Measurements from ENCODE around the gene POLR1C. TPM values are rescaled to one million over a fixed set of nuclear protein-coding genes. Genes with fewer than 3 reads are reported as not detected.
A peak's percentile ranks its signal among the peaks of the same experiment; 100 is the strongest.
"Not testable (repeated sequence)": the region's sequence is repeated elsewhere in the genome, so short reads cannot be mapped to it uniquely, and the experiment has no call there.

The POLR1C gene
- 33.0 TPM for total RNA-seq

DNA sequence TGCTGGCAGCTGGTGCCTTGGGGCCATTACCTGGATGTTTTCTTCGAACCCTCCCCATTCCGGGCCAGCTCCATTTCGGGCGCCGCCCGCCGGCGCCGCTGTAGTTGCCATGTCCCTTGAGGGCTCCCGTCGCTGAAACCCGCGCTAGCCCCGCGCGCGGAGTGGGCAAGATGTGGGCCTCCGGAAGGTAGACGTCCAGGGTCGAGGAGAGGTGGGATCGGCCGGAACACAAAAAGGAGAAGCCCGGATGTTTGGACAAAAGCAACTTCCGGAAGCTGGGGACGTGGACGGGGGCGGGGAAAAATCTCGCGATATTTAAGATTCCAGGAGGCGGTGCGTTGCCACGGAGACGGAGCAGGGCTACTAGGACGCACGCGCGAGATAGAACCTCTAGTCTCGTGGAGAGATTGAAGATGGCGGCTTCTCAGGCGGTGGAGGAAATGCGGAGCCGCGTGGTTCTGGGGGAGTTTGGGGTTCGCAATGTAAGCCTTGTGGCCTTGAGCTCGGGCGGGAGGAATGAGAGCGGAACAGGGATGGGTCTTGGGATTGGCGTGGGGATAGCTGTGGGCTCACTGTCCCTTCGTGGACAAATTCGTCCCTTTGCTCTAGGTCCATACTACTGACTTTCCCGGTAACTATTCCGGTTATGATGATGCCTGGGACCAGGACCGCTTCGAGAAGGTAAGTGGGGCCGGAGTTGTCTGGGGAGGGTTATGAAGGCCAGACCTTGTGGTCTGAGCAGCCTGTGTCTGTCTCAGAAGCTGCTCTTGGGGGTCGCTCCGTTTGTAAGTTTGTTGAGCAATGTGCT lies at the start of gene POLR1C, which contains the start of gene YIPF3:
Gene POLR1C, plus strand, starts transcription at position 393 of the 808 bp plus-strand sequence. Its CDS starts 21 bp downstream, at position 414.
Gene YIPF3, minus strand, starts transcription at position 230 of the 808 bp plus-strand sequence. Its CDS starts 119 bp downstream, at position 111.
- ATAC-seq, result peak; percentile 93

DNA sequence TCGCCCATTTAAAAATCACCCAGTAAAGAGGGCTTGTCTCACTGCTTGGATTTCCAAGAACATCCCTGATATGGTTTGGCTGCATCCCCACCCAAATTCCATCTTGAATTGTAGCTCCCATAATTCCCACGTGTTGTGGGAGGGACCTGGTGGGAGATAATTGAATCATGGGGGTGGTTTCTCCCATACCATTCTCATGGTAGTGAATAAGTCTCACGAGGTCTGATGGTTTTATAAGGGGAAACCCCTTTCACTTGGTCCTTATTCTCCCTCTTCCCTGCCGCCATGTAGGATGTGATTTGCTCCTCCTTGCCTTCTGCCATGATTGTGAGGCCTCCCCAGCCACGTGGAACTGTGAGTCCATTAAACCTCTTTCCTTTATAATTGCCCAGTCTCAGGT lies 49.6 kb upstream of the POLR1C start:
- not testable (repeated sequence) for ATAC-seq

DNA sequence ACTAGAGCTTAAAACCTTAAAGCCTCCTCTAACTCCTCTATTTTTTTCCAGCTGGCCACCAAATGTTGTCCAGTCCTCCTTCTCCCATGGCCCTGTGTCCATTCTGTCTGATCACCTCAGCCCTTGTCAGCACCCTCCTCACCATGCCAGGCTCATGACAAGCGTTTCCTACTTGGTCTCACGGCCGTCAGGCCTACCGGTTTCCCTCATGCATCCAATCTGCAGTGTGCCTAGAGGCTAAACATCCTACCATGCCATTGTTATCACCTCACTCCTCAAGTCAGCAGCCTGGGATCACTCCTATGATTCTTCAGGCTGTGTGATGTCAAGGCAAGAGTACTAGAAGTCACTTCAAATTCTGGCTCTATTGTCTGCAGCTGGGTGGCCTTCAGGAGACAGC lies 49.1 kb upstream of the POLR1C start:
- no peak for ATAC-seq

DNA sequence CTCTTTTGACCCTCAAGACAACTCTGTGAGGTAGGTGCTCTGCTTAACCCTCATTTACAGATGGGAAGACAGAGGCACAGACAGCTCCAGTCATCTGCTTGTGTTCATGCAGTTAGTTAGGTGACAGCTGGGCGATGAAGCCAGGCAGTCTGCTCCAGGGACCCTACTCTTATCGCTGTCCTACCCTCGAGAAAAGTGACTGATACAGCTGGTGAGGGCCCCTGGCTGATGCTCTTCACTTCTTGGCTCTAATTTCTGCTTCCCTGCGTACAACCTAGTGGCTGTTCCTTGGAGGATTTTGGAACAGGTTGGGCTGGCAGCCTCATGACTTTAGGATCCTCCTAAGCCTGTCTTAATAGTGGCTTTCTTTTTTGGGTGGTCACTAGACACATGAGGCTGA lies 48.6 kb upstream of the POLR1C start:
- no peak for ATAC-seq

DNA sequence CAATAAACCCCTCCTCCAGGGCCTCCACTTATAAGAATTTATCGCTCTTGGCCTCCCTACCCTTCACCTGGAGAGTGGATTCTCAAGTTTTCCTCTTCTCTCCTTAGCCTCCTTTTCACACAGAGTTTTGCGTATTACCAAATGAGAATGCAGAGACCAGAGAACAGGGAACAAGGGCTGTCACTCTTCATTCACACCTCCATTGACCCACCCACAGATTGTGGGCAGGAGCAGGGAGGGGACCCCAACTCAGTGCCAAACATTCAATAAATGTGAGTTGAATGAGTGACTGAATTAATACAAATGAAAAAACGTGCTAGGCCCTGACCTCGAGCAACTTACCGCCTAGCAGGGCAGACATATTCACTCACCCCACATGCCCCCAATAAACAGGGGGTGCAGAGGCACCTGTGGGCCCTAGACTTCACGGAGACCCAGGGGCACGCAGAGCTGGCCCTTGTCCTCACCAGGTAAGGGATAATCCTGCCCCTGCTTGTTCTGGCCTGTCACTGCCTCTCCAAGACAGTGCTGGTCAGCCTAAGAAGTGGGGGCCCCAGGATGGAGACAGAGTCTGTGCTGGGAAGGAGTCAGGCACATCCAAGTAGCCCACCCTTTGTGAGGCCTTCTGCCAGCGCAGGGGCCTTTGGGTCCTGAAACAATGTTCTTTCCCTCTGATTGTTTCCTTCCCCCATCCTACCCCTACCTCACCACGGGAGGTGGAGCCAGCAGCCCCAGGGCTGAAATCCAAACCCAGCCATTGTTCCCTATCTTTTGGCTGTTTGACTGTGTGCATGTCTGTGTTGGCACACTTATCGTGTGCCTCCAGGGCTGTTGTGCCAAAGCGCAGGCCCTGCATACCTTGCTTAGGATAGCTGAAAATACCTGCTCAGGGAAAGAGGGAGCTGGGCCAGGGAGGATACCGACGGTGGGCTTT lies 47.9 kb upstream of the POLR1C start:
- peak; percentile 36 for ATAC-seq

DNA sequence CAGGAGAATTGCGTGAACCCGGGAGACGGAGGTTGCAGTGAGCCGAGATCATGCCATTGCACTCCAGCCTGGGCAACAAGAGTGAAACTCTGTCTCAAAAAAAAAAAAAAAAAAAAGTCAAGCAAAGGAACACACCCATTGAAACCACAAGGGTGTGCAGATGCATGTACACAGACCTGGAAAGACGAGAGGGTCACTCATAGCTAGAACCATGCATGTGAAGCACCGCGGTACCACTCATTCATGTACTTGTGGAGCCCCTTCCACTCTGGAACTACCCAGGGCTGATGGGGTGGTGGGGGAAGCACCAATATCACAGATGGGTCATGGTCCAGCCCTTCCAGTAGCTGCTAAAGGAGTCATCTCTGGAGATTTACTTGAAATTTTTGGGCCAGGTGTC lies 46.9 kb upstream of the POLR1C start:
- peak; percentile 18 for ATAC-seq

GRCh38 chr6:43471399-43471798 lies 45.5 kb upstream of the POLR1C start:
- ATAC-seq, result no peak

- no peak for ATAC-seq
These were observed 44.4 kb upstream of the POLR1C start for GRCh38 chr6:43472515-43472914.

- ATAC-seq, result no peak
These were observed 41.4 kb upstream of the POLR1C start for GRCh38 chr6:43475516-43475915.

GRCh38 chr6:43476746-43477145 lies 40.1 kb upstream of the POLR1C start:
- no peak for ATAC-seq

GRCh38 chr6:43477235-43478007 lies 39.5 kb upstream of the POLR1C start, which contains the start of gene TJAP1:
Gene TJAP1, plus strand, starts transcription at chr6:43477570. Its CDS starts 21,432 bp downstream, at chr6:43499002.
- peak; percentile 84 for ATAC-seq

GRCh38 chr6:43478008-43478372 lies 38.9 kb upstream of the POLR1C start:
- ATAC-seq, result no peak

GRCh38 chr6:43481075-43481474 lies 35.8 kb upstream of the POLR1C start:
- ATAC-seq, result peak; percentile 76

DNA sequence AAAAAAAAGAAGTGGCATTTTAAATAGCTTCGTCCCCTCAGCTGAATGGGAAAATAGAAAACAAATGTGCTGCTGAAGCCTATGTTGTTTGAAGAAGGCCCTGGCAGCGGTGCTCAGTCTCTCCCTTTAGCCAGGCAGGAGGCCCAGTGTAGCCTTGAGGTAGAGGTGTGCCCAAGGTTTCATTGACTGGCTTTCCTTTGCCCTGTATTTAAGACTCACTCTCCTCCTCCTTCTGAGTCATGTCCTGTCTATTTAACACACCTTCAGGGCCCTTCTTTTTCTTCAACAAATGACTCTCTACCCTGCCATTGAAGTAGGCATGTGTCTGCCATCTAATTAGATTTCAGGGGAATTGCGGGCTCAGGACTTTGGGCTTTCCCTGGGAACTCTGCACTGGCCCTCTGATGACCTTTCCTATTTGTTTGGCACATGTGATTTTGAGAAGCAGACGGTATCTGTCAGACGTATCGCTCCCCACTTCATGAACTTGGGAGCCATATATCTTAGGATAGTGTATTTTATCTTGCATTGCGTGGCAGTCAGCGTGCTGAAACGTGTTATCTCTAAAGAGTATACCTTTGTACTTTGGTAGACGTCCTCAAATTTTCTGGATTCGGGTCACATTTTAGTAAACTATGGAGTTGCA lies 35.2 kb upstream of the POLR1C start:
- ATAC-seq, result peak; percentile 93

- no peak for ATAC-seq
These were observed 28.1 kb upstream of the POLR1C start for GRCh38 chr6:43488667-43489276.

- no peak for ATAC-seq
These were observed 27.4 kb upstream of the POLR1C start for GRCh38 chr6:43489277-43490072.

- ATAC-seq, result no peak
These were observed 26.4 kb upstream of the POLR1C start for GRCh38 chr6:43490523-43490939.

- peak; percentile 34 for ATAC-seq
These were observed 24.9 kb upstream of the POLR1C start for GRCh38 chr6:43491750-43492661.

- ATAC-seq, result no peak
These were observed 24.2 kb upstream of the POLR1C start for GRCh38 chr6:43492673-43493072.

Data from esophagus mucosa (tissue), 1 donor.